A549 treated with ZK216348 at 1 μM for 4 hours (cell line): ENCODE results near the gene HDHD2. TPM values are rescaled to one million over a fixed set of nuclear protein-coding genes. Genes with fewer than 3 reads are reported as not detected.

Source experiments
- total RNA-seq: library from RNA; stranded (reverse); fragments of 200-300 nt; extraction: Qiagen RNA extraction; gene quantifications from 5 replicates; pipeline ENCODE4 v1.2.3, GENCODE V29; 2022; ENCODE audit warnings: low read depth

HDHD2 gene
- total RNA-seq: 5.5 to 12.5 TPM (median 9.2 TPM) in 5 replicates

GRCh38 chr18:47150029-47150823 is at the start of gene HDHD2:
HDHD2 (minus strand) TSS chr18:47150500; CDS start chr18:47136439, 14,061 bp downstream.

DNA sequence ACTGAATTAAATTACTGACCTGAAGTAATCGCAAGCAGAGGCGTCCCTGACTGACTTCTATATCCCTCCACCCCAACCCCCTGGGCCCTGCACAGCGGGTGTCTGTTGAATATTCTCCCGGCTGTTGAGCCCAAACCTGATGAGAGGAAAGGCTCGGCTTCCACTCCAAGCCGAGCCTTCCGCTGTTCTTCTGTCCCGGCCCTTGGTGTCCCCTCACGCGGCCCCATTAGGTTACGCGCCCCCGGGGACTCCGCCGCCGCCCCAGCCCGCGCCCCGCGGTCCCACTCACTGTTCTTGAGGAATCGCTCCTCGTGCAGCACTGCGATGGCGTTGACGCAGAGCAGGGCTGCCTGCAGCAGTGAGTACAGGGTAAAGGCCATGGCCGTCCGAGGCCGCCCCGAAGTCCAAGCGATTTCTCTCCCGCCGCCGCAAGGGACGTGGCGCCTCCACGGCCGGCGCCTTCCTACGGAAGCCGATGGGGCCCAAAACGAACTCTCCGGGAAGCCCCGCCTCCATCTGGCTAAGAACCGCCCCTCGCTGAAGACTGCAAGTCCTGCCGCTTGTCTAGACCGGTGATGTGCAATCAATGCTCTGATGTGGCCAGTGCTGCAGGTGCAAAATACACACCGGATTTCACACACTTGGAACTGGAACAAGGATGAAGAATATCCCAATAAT is 25.7 kb upstream of the HDHD2 start, which contains the start of gene IER3IP1:
Gene IER3IP1, minus strand, starts transcription at position 467 of the 678 bp plus-strand sequence. Its CDS starts 87 bp downstream, at position 380.

Other genes with a start within 250 kb of the HDHD2 start
- gene PIAS2, start 233.0 kb downstream of the HDHD2 start, total RNA-seq: 8.0 to 9.7 TPM (median 9.0 TPM) in 5 replicates
- gene KATNAL2, start 232.9 kb downstream of the HDHD2 start, total RNA-seq: 1.4 to 2.4 TPM (median 1.7 TPM) in 5 replicates
- gene ELOA2, start 114.9 kb downstream of the HDHD2 start, total RNA-seq: not detected in 5 replicates
- 17.5 to 20.2 TPM (median 18.7 TPM) in 5 replicates for gene IER3IP1, start 25.9 kb upstream of the HDHD2 start, total RNA-seq
- gene SKOR2, start 101.2 kb upstream of the HDHD2 start, total RNA-seq: not detected in 5 replicates